COR-L47 (cell line): ENCODE data around the gene GTF2IRD1.
"Not testable (repeated sequence)": the region's sequence is repeated elsewhere in the genome, so short reads cannot be mapped to it uniquely, and the experiment has no call there.

ENCODE experiments used
- DNase-seq: peaks from one replicate; lab custom pipeline; 2025; lab: John Stamatoyannopoulos, UW

GTF2IRD1 gene

GRCh38 chr7:74467876-74468275 lies 14.2 kb downstream of the GTF2IRD1 start:
- no peak for DNase-seq

DNA sequence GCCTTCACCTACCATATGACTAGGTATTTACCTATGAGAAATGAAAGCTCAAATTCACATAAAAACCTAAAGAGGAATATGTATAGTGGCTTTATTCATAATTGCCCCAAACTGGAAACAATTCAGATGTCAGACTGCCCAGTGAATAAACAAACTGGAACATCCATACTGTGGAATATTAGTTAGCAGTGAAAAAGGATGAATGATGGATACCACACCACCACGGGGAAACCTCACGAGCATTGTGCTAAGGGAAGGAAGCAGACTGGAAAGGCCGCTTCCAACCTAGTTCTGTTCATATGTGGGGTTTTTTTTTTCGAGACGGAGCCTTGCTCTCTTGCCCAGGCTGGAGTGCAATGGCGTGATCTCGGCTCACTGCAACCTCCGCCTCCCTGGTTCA lies 16.8 kb downstream of the GTF2IRD1 start:
- no peak for DNase-seq

DNA sequence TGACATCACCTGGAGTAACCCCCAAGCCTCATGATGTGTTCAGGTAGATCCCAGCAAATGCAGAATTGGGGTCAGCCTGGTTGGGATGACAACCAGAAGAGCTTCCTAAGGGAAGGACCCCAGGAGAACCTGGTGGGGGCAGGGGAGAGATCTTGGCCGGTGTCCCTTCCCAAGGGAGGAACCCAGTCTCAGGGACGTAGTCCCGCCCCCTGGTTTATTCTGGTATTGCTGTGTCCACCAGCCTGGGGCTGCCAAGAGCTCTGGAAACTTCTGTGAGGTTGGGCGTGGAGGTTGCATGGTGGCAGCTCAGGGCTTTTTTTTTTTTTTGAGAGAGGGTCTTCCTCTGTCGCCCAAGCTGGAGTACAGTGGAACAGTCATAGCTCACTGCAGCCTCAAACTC lies 19.4 kb downstream of the GTF2IRD1 start:
- no peak for DNase-seq

DNA sequence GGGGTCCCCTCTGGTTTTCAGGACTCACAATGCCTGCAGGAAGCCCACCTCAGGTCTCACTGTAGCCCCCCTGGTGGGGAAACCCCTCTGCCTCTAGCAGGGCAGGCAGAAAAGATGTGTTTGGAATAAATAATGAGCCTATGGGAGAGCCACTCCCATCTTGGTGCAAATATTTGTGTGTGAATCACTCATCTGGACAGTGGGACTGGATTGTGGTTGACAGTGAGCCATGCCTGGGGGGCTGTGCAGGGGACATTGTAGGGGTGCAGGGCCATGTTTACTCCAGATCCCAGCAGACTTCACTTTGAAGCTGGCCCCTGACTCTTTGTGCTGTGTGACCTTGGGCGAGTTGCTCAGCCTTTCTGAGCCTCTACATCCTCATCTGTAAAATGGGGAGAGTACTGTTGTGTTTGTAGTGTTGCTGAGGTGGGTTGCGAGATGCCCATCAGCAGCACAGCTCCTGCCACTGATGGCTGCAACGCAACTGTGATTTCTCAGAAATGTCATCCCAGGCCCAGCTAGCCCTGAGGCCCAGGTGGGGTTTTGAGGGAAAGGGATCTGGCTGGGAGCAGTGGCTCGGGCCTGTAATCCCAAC lies 20.7 kb downstream of the GTF2IRD1 start:
- DNase-seq: no peak

- peak; percentile 52 for DNase-seq
Observed at GRCh38 chr7:74475243-74475986, 21.7 kb downstream of the GTF2IRD1 start.

GRCh38 chr7:74475987-74476350 lies 22.3 kb downstream of the GTF2IRD1 start:
- no peak for DNase-seq

GRCh38 chr7:74476626-74477025 lies 22.9 kb downstream of the GTF2IRD1 start:
- DNase-seq: no peak

DNA sequence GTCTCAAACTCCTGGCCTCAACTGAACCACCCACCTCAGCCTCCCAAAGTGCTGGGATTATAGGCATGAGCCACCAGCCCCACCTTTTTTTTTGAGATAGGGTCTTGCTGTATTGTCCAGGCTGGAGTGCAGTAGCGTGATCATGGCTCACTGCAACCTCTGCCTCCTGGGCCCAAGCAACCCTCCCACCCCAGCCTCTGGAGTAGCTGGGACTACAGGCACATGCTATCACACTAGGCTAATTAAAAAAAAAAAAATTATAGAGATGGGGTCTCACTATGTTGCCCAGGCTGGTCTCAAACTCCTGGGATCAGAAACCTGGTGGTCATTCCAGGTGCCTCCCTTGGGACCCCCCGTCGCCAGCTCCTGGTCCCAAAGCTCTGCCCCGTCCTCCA lies 25.0 kb downstream of the GTF2IRD1 start:
- DNase-seq: no peak

GRCh38 chr7:74479066-74479781 lies 25.5 kb downstream of the GTF2IRD1 start:
- peak; percentile 89 for DNase-seq

- DNase-seq: peak; percentile 79
Observed at GRCh38 chr7:74479961-74480829, 26.5 kb downstream of the GTF2IRD1 start.

GRCh38 chr7:74480861-74481417 lies 27.2 kb downstream of the GTF2IRD1 start:
- DNase-seq: no peak

- DNase-seq: no peak
Observed at GRCh38 chr7:74481458-74482196, 27.9 kb downstream of the GTF2IRD1 start.

DNA sequence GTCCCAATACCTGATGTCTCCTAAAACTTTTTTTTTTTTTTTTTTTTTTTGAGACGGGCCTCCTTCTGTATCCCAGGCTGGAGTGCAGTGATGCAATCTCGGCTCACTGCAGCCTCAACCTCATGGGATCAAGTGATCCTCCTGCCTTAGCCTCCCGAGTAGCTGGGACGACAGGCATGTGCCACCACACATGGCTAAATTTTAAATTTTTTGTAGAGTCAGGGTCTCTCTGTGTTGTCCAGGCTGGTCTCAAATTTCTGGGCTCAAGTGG lies 28.4 kb downstream of the GTF2IRD1 start:
- no peak for DNase-seq

GRCh38 chr7:74482629-74483401 lies 29.1 kb downstream of the GTF2IRD1 start:
- DNase-seq: no peak

DNA sequence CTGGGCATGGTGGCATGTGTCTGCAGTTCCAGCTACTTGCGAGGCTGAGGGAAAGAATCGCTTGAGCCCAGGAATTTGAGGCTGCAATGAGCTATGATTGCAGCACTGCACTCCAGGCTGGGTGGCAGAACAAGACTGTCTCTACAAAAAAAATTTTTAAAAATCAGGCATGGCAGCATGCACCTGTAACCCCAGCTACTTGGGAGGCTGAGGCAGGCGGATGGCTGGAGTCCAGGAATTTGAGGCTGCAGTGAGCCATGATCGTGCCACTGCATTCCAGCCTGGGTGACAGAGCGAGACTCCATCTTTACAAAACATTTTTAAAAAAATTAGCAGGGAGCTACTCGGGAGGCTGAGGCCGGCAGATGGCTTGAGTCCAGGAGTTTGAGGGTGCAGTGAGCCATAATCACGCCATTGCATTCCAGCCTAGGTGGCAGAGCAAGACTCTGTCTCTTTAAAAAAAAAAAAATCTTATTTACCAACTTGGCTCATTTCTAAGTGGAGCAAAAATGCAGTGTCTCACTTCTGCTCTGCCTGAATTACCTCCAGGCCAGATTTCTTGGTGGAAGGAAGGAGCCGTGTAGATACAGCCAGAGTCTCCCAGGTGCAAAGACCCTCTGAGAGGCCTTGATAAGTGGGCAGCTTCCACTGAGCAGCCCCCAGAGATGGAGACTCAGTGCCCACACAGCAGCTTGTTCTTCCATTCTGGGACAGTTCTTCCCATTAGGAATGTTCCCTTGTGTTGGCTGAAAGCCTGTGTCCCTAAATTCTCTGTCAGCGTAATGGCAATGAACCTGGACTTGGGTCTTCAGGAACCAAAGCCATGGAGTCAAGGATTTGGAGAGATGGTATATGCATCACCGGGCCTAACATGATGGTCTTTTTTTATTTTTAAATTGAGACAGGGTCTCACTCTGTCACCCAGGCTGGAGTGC lies 30.0 kb downstream of the GTF2IRD1 start:
- no peak for DNase-seq

GRCh38 chr7:74485611-74486010 lies 31.9 kb downstream of the GTF2IRD1 start:
- DNase-seq: no peak

DNA sequence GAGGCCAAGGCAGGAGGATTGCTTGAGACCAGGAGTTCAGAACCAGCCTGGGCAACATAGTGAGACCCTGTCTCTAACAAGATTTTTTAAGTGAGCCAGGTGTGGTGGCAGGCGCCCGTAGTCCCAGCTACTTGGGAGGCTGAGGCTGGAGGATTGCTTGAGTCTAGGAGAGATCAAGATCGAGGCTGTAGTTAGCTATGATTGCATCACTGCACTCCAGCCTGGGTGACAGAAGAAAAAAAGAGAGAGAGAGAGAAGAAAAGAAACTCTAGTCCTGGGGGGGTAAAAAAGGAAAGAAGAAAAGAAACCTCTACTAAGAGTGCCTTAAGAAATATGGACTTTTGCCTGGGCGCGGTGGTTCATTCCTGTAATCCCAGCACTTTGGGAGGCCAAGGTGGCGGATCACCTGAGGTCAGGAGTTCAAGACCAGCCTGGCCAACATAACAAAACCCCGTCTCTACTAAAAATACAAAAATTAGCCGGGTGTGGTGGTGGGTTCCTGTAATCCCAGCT lies 34.9 kb downstream of the GTF2IRD1 start:
- DNase-seq: not testable (repeated sequence)

GRCh38 chr7:74489997-74490945 lies 36.6 kb downstream of the GTF2IRD1 start:
- DNase-seq: no peak
